SKM-1 treated with dmso at 0.1 percent for 144 hours (cell line): Measurements from ENCODE around the gene GNA14.
"Not testable (repeated sequence)": the region's sequence is repeated elsewhere in the genome, so short reads cannot be mapped to it uniquely, and the experiment has no call there.

Source experiments
- DNase-seq: peaks from one replicate; lab custom pipeline; 2025; ENCODE audit not compliant: unreplicated experiment; lab: John Stamatoyannopoulos, UW

The GNA14 gene

GRCh38 chr9:77647267-77648233 is 572 bp downstream of the GNA14 start:
- DNase-seq: no peak

GRCh38 chr9:77643871-77644270 is 4.3 kb downstream of the GNA14 start:
- no peak for DNase-seq

GRCh38 chr9:77640741-77641580 is 7.2 kb downstream of the GNA14 start:
- DNase-seq: no peak

- DNase-seq: no peak
Observed at GRCh38 chr9:77632652-77633051, 15.5 kb downstream of the GNA14 start.

GRCh38 chr9:77628864-77629263 is 19.3 kb downstream of the GNA14 start:
- DNase-seq: not testable (repeated sequence)

- DNase-seq: no peak
Observed at GRCh38 chr9:77616191-77616590, 31.9 kb downstream of the GNA14 start.

GRCh38 chr9:77614645-77615044 is 33.5 kb downstream of the GNA14 start:
- DNase-seq: no peak

- DNase-seq: no peak
Observed at GRCh38 chr9:77606526-77606925, 41.6 kb downstream of the GNA14 start.

GRCh38 chr9:77605449-77606220 is 42.5 kb downstream of the GNA14 start:
- DNase-seq: no peak

GRCh38 chr9:77604316-77604715 is 43.8 kb downstream of the GNA14 start:
- no peak for DNase-seq

GRCh38 chr9:77602852-77603251 is 45.3 kb downstream of the GNA14 start:
- no peak for DNase-seq

GRCh38 chr9:77601476-77602099 is 46.5 kb downstream of the GNA14 start:
- DNase-seq: no peak

- no peak for DNase-seq
Observed at GRCh38 chr9:77600810-77601209, 47.3 kb downstream of the GNA14 start.

GRCh38 chr9:77599492-77599891 is 48.6 kb downstream of the GNA14 start:
- no peak for DNase-seq

- no peak for DNase-seq
Observed at GRCh38 chr9:77598991-77599390, 49.1 kb downstream of the GNA14 start.

- no peak for DNase-seq
Observed at GRCh38 chr9:77598524-77598923, 49.6 kb downstream of the GNA14 start.

- DNase-seq: no peak
Observed at GRCh38 chr9:77597057-77597456, 51.1 kb downstream of the GNA14 start.

GRCh38 chr9:77595426-77596095 is 52.6 kb downstream of the GNA14 start:
- DNase-seq: no peak

GRCh38 chr9:77594963-77595362 is 53.2 kb downstream of the GNA14 start:
- DNase-seq: no peak

GRCh38 chr9:77593528-77593927 is 54.6 kb downstream of the GNA14 start:
- no peak for DNase-seq
